Upper lobe of left lung (tissue), 6 donors: Measurements from ENCODE around the gene MAB21L4. TPM values are rescaled to one million over a fixed set of nuclear protein-coding genes. Genes with fewer than 3 reads are reported as not detected.

Experiments used
- ATAC-seq, 2 donors: fragments of 200-7000 bp; cut with Tn5 transposase; one replicate each; pipeline ENCODE4 v1.9.1; 2022; ENCODE audit warnings: mild to moderate bottlenecking in 2 of 2, moderate library complexity in 2 of 2; ENCODE audit not compliant: low FRiP score in 2 of 2
- DNase-seq, 2 donors: peaks; one replicate each; pipeline ENCODE4 v3.0.0-alpha.2; 2019 to 2020
- H3K27ac ChIP-seq, 4 donors: fragments of 200-600 bp; sonication (generic); one replicate each; pipeline ENCODE4 v1.5.1; 2016 to 2019
- H3K27me3 ChIP-seq, 4 donors: fragments of 200-600 bp; sonication (generic); one replicate each; pipeline ENCODE4 v1.5.1; 2017 to 2019
- H3K36me3 ChIP-seq, 4 donors: fragments of 200-600 bp; sonication (generic); one replicate each; pipeline ENCODE4 v1.5.1; 2016 to 2019
- H3K4me1 ChIP-seq, 4 donors: fragments of 200-600 bp; sonication (generic); one replicate each; pipeline ENCODE4 v1.5.1; 2018 to 2019
- H3K4me3 ChIP-seq, 4 donors: fragments of 200-600 bp; sonication (generic); one replicate each; pipeline ENCODE4 v1.5.1; 2017 to 2019; ENCODE audit warnings: mild to moderate bottlenecking in 2 of 4, moderate library complexity in 1 of 4
- H3K9me3 ChIP-seq, 4 donors: fragments of 200-600 bp; sonication (generic); one replicate each; pipeline ENCODE4 v1.5.1; 2018 to 2019
- EP300 ChIP-seq, 4 donors: sonication (generic); formaldehyde crosslinking; IDR thresholded peaks; one replicate each; pipeline ENCODE4 v1.5.1; 2017; ENCODE audit warnings: antibody characterized with exemption in 4 of 4, control low read depth in 2 of 4
- POLR2A ChIP-seq, 4 donors: fragments of 450-650 bp; IDR thresholded peaks; one replicate each; pipeline ENCODE4 v1.5.1; 2016 to 2017; ENCODE audit warnings: antibody characterized with exemption in 4 of 4, mild to moderate bottlenecking in 2 of 4
- POLR2AphosphoS5 ChIP-seq, 2 donors: sonication (generic); formaldehyde crosslinking; IDR thresholded peaks; one replicate each; pipeline ENCODE4 v1.5.1; 2017; ENCODE audit warnings: antibody characterized with exemption in 2 of 2
- WGBS, 2 donors: methylation state at CpG; one replicate each; pipeline ENCODE4 v1.1.5; 2017 to 2018; 5-methylcytosine and 5-hydroxymethylcytosine counted together
- total RNA-seq, 6 donors: library from RNA; depleted of rRNA in 4 of 6; stranded (reverse); fragments of >200 nt in 4 of 6; gene quantifications; one replicate each; pipeline versions ENCODE4 v1.1.0 to v1.2.1, GENCODE V29; 2016 to 2021
- TF ChIP-seq, protein P1 (sequence below), 6 experiments: fragments of 450-650 bp in 4 of 6; fragments of 200-600 bp in 2 of 6; sonication (generic) in 2 of 6; IDR thresholded peaks; one replicate each; pipeline ENCODE4 v1.5.1; 2016 to 2019; ENCODE audit warnings: antibody characterized with exemption in 6 of 6
- donor health status: DM: no; HTN: no; CAD: no; lungs with moderate emphysema.
- donor health status: DM: no; HTN: yes; CAD: no; lungs with severe emphysema.

Gene MAB21L4
- total RNA-seq, 6 donors from 2014 or later = 11.5 to 117 (median 29.0) TPM

DNA sequence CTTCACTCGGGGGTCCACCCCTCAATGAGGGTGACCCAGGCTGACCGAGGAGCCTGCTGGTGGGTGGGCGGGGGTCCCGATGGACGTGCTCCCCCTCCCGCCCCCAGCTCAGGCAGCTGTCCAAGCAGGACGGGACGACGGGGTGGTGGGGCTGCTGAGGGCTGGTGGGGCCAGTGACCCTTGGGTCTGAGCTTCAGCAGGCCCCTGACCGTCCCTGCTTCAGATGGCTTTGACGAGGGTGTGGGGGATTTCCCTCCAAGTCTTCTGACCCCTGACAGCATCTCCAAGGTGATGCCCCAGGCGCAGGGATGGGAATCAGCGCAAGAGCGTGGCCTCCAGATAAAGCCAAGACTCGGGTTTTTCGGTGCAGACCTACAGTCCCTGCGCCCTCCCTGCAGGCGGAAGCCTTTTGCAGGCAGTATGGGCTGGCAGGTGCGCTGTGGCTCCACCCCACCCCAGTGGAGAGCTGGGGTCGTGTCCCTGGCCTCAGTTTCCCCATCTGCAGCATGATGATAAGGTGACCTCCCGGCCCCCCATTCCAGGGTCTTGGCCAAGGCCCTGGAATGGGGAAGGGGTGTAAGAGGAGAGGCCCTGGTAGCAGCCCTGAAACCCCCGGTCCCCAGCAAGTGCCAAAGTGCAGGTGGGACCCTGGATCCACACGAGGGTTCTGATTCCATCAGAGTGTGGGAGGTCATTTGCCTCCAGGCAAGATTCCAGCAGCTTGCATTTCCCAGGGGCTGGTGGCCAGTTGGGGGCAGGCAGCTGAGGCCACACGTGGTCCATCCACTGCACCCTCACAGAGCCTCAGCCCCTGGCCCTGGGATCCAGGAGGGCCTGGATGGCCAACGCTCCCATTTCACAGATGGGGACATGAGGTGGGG, 18.9 kb upstream of the MAB21L4 start:
- 62 to 93% methylated on average over 7 to 21 of the region's 25 CpGs for WGBS, 2 donors
- H3K27me3 ChIP-seq = peaks cover 0 to 5% (median 0%) of the 10 kb centered on the region in 4 donors
- peak overlapping the region in 1 of 4 donors; percentile 65 for H3K27ac ChIP-seq
- H3K4me1 ChIP-seq = peaks cover 21 to 33% (median 26%) of the 10 kb centered on the region in 4 donors
- TF ChIP-seq EP300 (IDR thresholded peaks at IDR 0.05) (no peak), POLR2AphosphoS5 (IDR thresholded peaks at IDR 0.05) (no peak), POLR2A (IDR thresholded peaks at IDR 0.05) (no peak)
- TF ChIP-seq, protein P1, sequence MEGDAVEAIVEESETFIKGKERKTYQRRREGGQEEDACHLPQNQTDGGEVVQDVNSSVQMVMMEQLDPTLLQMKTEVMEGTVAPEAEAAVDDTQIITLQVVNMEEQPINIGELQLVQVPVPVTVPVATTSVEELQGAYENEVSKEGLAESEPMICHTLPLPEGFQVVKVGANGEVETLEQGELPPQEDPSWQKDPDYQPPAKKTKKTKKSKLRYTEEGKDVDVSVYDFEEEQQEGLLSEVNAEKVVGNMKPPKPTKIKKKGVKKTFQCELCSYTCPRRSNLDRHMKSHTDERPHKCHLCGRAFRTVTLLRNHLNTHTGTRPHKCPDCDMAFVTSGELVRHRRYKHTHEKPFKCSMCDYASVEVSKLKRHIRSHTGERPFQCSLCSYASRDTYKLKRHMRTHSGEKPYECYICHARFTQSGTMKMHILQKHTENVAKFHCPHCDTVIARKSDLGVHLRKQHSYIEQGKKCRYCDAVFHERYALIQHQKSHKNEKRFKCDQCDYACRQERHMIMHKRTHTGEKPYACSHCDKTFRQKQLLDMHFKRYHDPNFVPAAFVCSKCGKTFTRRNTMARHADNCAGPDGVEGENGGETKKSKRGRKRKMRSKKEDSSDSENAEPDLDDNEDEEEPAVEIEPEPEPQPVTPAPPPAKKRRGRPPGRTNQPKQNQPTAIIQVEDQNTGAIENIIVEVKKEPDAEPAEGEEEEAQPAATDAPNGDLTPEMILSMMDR (IDR thresholded peaks at IDR 0.05) = no peak
- ATAC-seq (no peak), DNase-seq (peak in 1 of 2 donors; percentile 17)
- H3K9me3 ChIP-seq = no peaks in the 10 kb centered on the region
- H3K36me3 ChIP-seq = no peaks in the 10 kb centered on the region
- H3K4me3 ChIP-seq = no peak overlapping the region

DNA sequence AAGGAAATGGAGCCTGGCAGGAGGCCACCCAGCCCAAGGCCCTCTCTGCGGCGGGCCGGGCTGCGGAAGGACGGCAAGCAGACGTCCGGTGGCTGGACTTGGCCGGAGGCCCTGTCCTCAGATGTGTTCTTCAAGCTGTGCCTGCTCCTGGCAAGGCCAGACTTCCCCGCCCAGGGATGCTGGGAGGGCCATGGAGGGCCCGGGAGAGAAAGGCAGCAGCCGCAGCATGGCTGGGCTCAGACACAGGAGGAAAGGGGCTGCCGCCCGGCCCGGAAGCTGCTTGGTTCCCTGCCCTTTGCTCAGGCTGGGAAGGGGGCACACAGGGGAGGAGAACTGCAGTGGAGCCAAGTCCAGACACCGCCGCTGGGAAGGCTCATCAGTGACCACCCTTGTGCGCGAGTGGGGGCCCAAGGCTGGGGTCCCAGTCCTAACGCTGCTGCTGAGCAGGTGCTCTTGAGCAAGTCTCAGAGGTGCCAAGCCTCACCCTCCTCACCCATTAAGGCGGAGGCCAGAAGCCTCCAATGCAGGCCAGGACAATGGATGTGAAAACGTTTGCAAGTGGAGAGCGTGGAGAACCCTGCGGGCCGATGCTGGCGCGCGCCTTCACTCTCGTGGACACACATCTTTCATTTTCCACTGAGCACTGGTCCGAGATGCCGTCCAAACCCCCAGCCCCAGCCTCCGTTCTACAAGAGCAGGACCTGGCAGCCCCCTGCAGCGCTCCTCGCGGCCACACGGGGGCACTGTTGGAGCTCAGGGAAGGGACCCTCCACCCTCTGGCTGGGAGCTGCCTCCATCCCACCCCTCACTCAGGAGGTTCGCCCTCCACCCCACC, 18.1 kb upstream of the MAB21L4 start:
- peaks cover 0 to 5% (median 0%) of the 10 kb centered on the region in 4 donors for H3K27me3 ChIP-seq
- no peak overlapping the region for H3K4me3 ChIP-seq
- ATAC-seq (peak; percentile 71), DNase-seq (peak; percentile 60 to 93)
- H3K27ac ChIP-seq = peak overlapping the region in 3 of 4 donors; percentile 33 to 69 (median 64)
- WGBS, 2 donors = 43 to 44% methylated on average over 19 to 35 of the region's 36 CpGs
- H3K9me3 ChIP-seq = no peaks in the 10 kb centered on the region
- no peak for TF ChIP-seq EP300 (IDR thresholded peaks at IDR 0.05)
- TF ChIP-seq POLR2A (IDR thresholded peaks at IDR 0.05) = no peak
- peak in 1 of 2 donors; percentile 39 for TF ChIP-seq POLR2AphosphoS5 (IDR thresholded peaks at IDR 0.05)
- TF ChIP-seq, protein P1 (IDR thresholded peaks at IDR 0.05) = peak; percentile 80 to 92 (median 85)
- no peaks in the 10 kb centered on the region for H3K36me3 ChIP-seq
- peaks cover 21 to 33% (median 26%) of the 10 kb centered on the region in 4 donors for H3K4me1 ChIP-seq

GRCh38 chr2:240912878-240913809, 17.2 kb upstream of the MAB21L4 start:
- no peak for ATAC-seq
- DNase-seq = peak in 1 of 2 donors; percentile 51
- 78 to 84% methylated on average over 13 to 21 of the region's 21 CpGs for WGBS, 2 donors
- Histone ChIP-seq H3K9me3 (no peaks in the 10 kb centered on the region), H3K36me3 (no peaks in the 10 kb centered on the region), H3K4me3 (no peak overlapping the region), H3K4me1 (peaks cover 21 to 33% (median 26%) of the 10 kb centered on the region in 4 donors), H3K27ac (peak overlapping the region; percentile 33 to 69 (median 54)), H3K27me3 (peaks cover 0 to 5% (median 0%) of the 10 kb centered on the region in 4 donors)
- TF ChIP-seq EP300 (IDR thresholded peaks at IDR 0.05) = no peak
- no peak for TF ChIP-seq POLR2AphosphoS5 (IDR thresholded peaks at IDR 0.05)
- TF ChIP-seq, protein P1 (IDR thresholded peaks at IDR 0.05) = no peak
- no peak for TF ChIP-seq POLR2A (IDR thresholded peaks at IDR 0.05)

DNA sequence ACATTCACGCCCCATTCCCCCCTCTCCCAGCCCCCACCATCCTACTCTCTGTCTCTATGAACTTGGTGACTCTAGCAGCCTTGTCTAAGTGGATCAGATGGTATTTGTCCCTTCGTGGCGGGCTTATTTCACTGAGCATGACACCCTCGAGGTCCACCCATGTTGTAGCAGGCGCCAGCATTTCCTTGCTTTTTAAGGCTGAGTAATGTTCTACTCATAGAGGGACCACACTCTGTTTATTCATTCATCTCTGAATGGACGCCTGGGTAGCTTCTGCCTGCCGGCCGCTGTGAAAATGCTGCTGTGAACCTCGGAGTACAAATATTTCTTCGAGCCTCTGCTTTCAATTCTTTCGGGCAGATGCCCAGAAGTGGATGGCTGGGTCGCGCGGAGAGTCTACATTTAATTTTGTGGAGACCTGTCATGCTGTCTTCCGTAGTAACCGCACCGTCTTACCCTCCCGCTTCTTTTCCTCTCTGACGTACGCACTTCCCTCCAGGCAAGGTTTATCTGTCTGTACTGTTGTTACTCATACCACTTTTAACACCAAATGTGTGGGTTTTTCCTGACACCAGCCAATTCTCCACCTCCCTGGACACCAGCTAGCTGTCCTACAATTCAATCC, 15.8 kb upstream of the MAB21L4 start:
- no peaks in the 10 kb centered on the region for H3K36me3 ChIP-seq
- ATAC-seq = no peak
- no peak overlapping the region for H3K27ac ChIP-seq
- no peak for DNase-seq
- TF ChIP-seq, protein P1 (IDR thresholded peaks at IDR 0.05) = no peak
- TF ChIP-seq POLR2AphosphoS5 (IDR thresholded peaks at IDR 0.05) (no peak), EP300 (IDR thresholded peaks at IDR 0.05) (no peak), POLR2A (IDR thresholded peaks at IDR 0.05) (no peak)
- no peak overlapping the region for H3K4me3 ChIP-seq
- no peaks in the 10 kb centered on the region for H3K9me3 ChIP-seq
- H3K4me1 ChIP-seq = peaks cover 17 to 30% (median 24%) of the 10 kb centered on the region in 4 donors
- peaks cover 0 to 5% (median 0%) of the 10 kb centered on the region in 4 donors for H3K27me3 ChIP-seq
- WGBS, 2 donors = 82 to 90% methylated on average over 19 to 20 of the region's 20 CpGs
